Measurements from ENCODE around the gene VMAC.

The VMAC gene

GRCh38 chr19:5903056-5903623 is 1.5 kb upstream of the VMAC start:
- DNase-seq (ENCODE audit: extremely low spot score, insufficient read length, low read depth) (no peak), FAIRE-seq (no peak)

GRCh38 chr19:5903624-5904351 is 884 bp upstream of the VMAC start, which contains the start of gene NDUFA11:
Gene NDUFA11, minus strand, starts transcription at chr19:5903790. Its CDS starts 82 bp downstream, at chr19:5903708.
- FAIRE-seq = no peak
- peak; percentile 90 for DNase-seq (ENCODE audit: extremely low spot score, insufficient read length, low read depth)

- FAIRE-seq = no peak
These were observed 574 bp downstream of the VMAC start for GRCh38 chr19:5905114-5905778.

GRCh38 chr19:5907241-5907640 is 2.6 kb downstream of the VMAC start:
- DNase-seq (ENCODE audit: extremely low spot score, insufficient read length, low read depth) (no peak), FAIRE-seq (no peak)

More at GRCh38 chr19:5905114-5905778, 574 bp downstream of the VMAC start:
- no peak for DNase-seq (ENCODE audit: extremely low spot score, insufficient read length, low read depth)

GRCh38 chr19:5908773-5909442 is 4.2 kb downstream of the VMAC start:
- no peak for FAIRE-seq
- no peak for DNase-seq (ENCODE audit: extremely low spot score, insufficient read length, low read depth)

GRCh38 chr19:5910638-5910907 is 5.9 kb downstream of the VMAC start:
- no peak for DNase-seq (ENCODE audit: extremely low spot score, insufficient read length, low read depth)
- no peak for FAIRE-seq

- FAIRE-seq (no peak), DNase-seq (ENCODE audit: extremely low spot score, insufficient read length, low read depth) (no peak)
These were observed 6.7 kb downstream of the VMAC start for GRCh38 chr19:5911366-5911765.

- no peak for DNase-seq (ENCODE audit: extremely low spot score, insufficient read length, low read depth)
- FAIRE-seq = no peak
These were observed 9.2 kb downstream of the VMAC start, which contains the start of gene CAPS for GRCh38 chr19:5913739-5914357. Gene CAPS, plus strand, starts transcription at chr19:5914254. Its CDS starts 153 bp downstream, at chr19:5914407.

- no peak for DNase-seq (ENCODE audit: extremely low spot score, insufficient read length, low read depth)
- FAIRE-seq = no peak
These were observed 9.7 kb downstream of the VMAC start for GRCh38 chr19:5914358-5914774.

- no peak for DNase-seq (ENCODE audit: extremely low spot score, insufficient read length, low read depth)
- FAIRE-seq = no peak
These were observed 10.5 kb downstream of the VMAC start for GRCh38 chr19:5914946-5915781.

GRCh38 chr19:5915782-5916165 is 11.1 kb downstream of the VMAC start:
- DNase-seq (ENCODE audit: extremely low spot score, insufficient read length, low read depth) = no peak
- FAIRE-seq = no peak

GRCh38 chr19:5916181-5916708 is 11.6 kb downstream of the VMAC start:
- FAIRE-seq (no peak), DNase-seq (ENCODE audit: extremely low spot score, insufficient read length, low read depth) (no peak)

GRCh38 chr19:5917431-5918107 is 12.9 kb downstream of the VMAC start:
- FAIRE-seq = no peak
- DNase-seq (ENCODE audit: extremely low spot score, insufficient read length, low read depth) = no peak

GRCh38 chr19:5918463-5919079 is 13.9 kb downstream of the VMAC start:
- FAIRE-seq (no peak), DNase-seq (ENCODE audit: extremely low spot score, insufficient read length, low read depth) (no peak)

- DNase-seq (ENCODE audit: extremely low spot score, insufficient read length, low read depth) = no peak
- FAIRE-seq = no peak
These were observed 17.0 kb downstream of the VMAC start for GRCh38 chr19:5921516-5922160.

- no peak for FAIRE-seq
- DNase-seq (ENCODE audit: extremely low spot score, insufficient read length, low read depth) = no peak
These were observed 17.5 kb downstream of the VMAC start for GRCh38 chr19:5922161-5922545.

- FAIRE-seq = no peak
- DNase-seq (ENCODE audit: extremely low spot score, insufficient read length, low read depth) = no peak
These were observed 18.7 kb downstream of the VMAC start for GRCh38 chr19:5923356-5923755.

GRCh38 chr19:5925830-5926427 is 21.3 kb downstream of the VMAC start:
- DNase-seq (ENCODE audit: extremely low spot score, insufficient read length, low read depth) (no peak), FAIRE-seq (no peak)

Measured in GM18507 (cell line).